ENCODE data around the gene LPCAT2. TPM values are rescaled to one million over a fixed set of nuclear protein-coding genes. Genes with fewer than 3 reads are reported as not detected.

The LPCAT2 gene
- total RNA-seq, 4 donors from 2014 or later, result 8.0 to 27.1 (median 18.0) TPM

GRCh38 chr16:55569025-55569424 lies 60.2 kb downstream of the LPCAT2 start:
- H3K36me3 ChIP-seq, result no peaks in the 10 kb centered on the region
- no peaks in the 10 kb centered on the region for H3K27me3 ChIP-seq
- no peaks in the 10 kb centered on the region for H3K9me3 ChIP-seq
- no peak overlapping the region for H3K4me3 ChIP-seq
- WGBS, 2 donors (ENCODE audit: low coverage in 1 of 2), result 38 to 50% methylated on average over 1 of the region's 1 CpG
- no peak overlapping the region for H3K27ac ChIP-seq
- ATAC-seq, result no peak
- H3K4me1 ChIP-seq, result peaks cover 6 to 33% (median 8%) of the 10 kb centered on the region in 3 donors
- TF ChIP-seq POLR2AphosphoS5 (IDR thresholded peaks at IDR 0.05) (no peak), EP300 (IDR thresholded peaks at IDR 0.05) (no peak), POLR2A (IDR thresholded peaks at IDR 0.05) (no peak), CTCF (IDR thresholded peaks at IDR 0.05) (no peak)

GRCh38 chr16:55570159-55570558 lies 61.3 kb downstream of the LPCAT2 start:
- H3K4me1 ChIP-seq, result peaks cover 6 to 43% (median 8%) of the 10 kb centered on the region in 3 donors
- WGBS, 2 donors (ENCODE audit: low coverage in 1 of 2), result 51 to 59% methylated on average over 4 to 5 of the region's 5 CpGs
- no peaks in the 10 kb centered on the region for H3K9me3 ChIP-seq
- H3K4me3 ChIP-seq, result no peak overlapping the region
- H3K36me3 ChIP-seq, result no peaks in the 10 kb centered on the region
- ATAC-seq, result no peak
- no peak overlapping the region for H3K27ac ChIP-seq
- no peaks in the 10 kb centered on the region for H3K27me3 ChIP-seq
- no peak for TF ChIP-seq EP300 (IDR thresholded peaks at IDR 0.05)
- no peak for TF ChIP-seq POLR2A (IDR thresholded peaks at IDR 0.05)
- TF ChIP-seq POLR2AphosphoS5 (IDR thresholded peaks at IDR 0.05), result no peak
- TF ChIP-seq CTCF (IDR thresholded peaks at IDR 0.05), result no peak

GRCh38 chr16:55571191-55571897 lies 62.5 kb downstream of the LPCAT2 start:
- Histone ChIP-seq H3K27me3 (no peaks in the 10 kb centered on the region), H3K4me3 (no peak overlapping the region), H3K36me3 (no peaks in the 10 kb centered on the region), H3K9me3 (no peaks in the 10 kb centered on the region), H3K4me1 (peaks cover 6 to 51% (median 8%) of the 10 kb centered on the region in 3 donors), H3K27ac (no peak overlapping the region)
- TF ChIP-seq CTCF (IDR thresholded peaks at IDR 0.05), result no peak
- TF ChIP-seq POLR2A (IDR thresholded peaks at IDR 0.05), result no peak
- TF ChIP-seq EP300 (IDR thresholded peaks at IDR 0.05), result no peak
- no peak for TF ChIP-seq POLR2AphosphoS5 (IDR thresholded peaks at IDR 0.05)
- ATAC-seq, result no peak
- 0 to 38% methylated on average over 1 of the region's 1 CpG for WGBS, 2 donors (ENCODE audit: low coverage in 1 of 2)

- peaks cover 6 to 46% (median 8%) of the 10 kb centered on the region in 3 donors for H3K4me1 ChIP-seq
- no peak overlapping the region for H3K27ac ChIP-seq
- TF ChIP-seq CTCF (IDR thresholded peaks at IDR 0.05), result no peak
- TF ChIP-seq POLR2AphosphoS5 (IDR thresholded peaks at IDR 0.05), result no peak
- TF ChIP-seq POLR2A (IDR thresholded peaks at IDR 0.05), result no peak
- no peak for TF ChIP-seq EP300 (IDR thresholded peaks at IDR 0.05)
- no peaks in the 10 kb centered on the region for H3K27me3 ChIP-seq
- H3K4me3 ChIP-seq, result no peak overlapping the region
- 77 to 80% methylated on average over 1 to 3 of the region's 4 CpGs for WGBS, 2 donors (ENCODE audit: low coverage in 1 of 2)
- ATAC-seq, result no peak
- no peaks in the 10 kb centered on the region for H3K9me3 ChIP-seq
- H3K36me3 ChIP-seq, result no peaks in the 10 kb centered on the region
Observed at GRCh38 chr16:55572439-55572838, 63.6 kb downstream of the LPCAT2 start.

- peaks cover 0 to 24% (median 0%) of the 10 kb centered on the region in 3 donors for H3K4me1 ChIP-seq
- no peaks in the 10 kb centered on the region for H3K27me3 ChIP-seq
- H3K4me3 ChIP-seq, result no peak overlapping the region
- no peak for TF ChIP-seq EP300 (IDR thresholded peaks at IDR 0.05)
- TF ChIP-seq POLR2A (IDR thresholded peaks at IDR 0.05), result no peak
- TF ChIP-seq CTCF (IDR thresholded peaks at IDR 0.05), result no peak
- TF ChIP-seq POLR2AphosphoS5 (IDR thresholded peaks at IDR 0.05), result no peak
- 70 to 92% methylated on average over 2 of the region's 2 CpGs for WGBS, 2 donors (ENCODE audit: low coverage in 1 of 2)
- peaks cover 0 to 10% of the 10 kb centered on the region in 2 donors for H3K36me3 ChIP-seq
- no peak for ATAC-seq
- no peak overlapping the region for H3K27ac ChIP-seq
- H3K9me3 ChIP-seq, result no peaks in the 10 kb centered on the region
Observed at GRCh38 chr16:55574811-55575210, 65.9 kb downstream of the LPCAT2 start.

Data from gastroesophageal sphincter (tissue), 4 donors.